Lower leg skin (tissue), 3 donors: Measurements from ENCODE around the gene HBE1.

Experiments
- CTCF ChIP-seq, 3 donors: fragments of 450-650 bp; IDR thresholded peaks; one replicate each; pipeline ENCODE4 v1.5.1; 2016; ENCODE audit warnings: antibody characterized with exemption in 3 of 3, mild to moderate bottlenecking in 3 of 3, moderate library complexity in 2 of 3
- POLR2A ChIP-seq, 2 donors: fragments of 450-650 bp; IDR thresholded peaks; one replicate each; pipeline ENCODE4 v1.6.1; 2016 to 2017; ENCODE audit warnings: antibody characterized with exemption in 2 of 2, mild to moderate bottlenecking in 1 of 2, moderate library complexity in 1 of 2

GRCh38 chr11:5252192-5252918 is 17.4 kb downstream of the HBE1 start:
- no peak for TF ChIP-seq POLR2A (IDR thresholded peaks at IDR 0.05)
- TF ChIP-seq CTCF (IDR thresholded peaks at IDR 0.05) = no peak
